HCT116 (cell line): ENCODE results near the gene HAND1. TPM values are rescaled to one million over a fixed set of nuclear protein-coding genes. Genes with fewer than 3 reads are reported as not detected.

Experiments used
- ATAC-seq: fragments of 200-7000 bp; cut with Tn5 transposase; 2 replicates; pipeline ENCODE4 v1.9.1; 2020; ENCODE audit warnings: mild to moderate bottlenecking, moderate library complexity
- BruUV-seq: library from RNA; stranded (reverse); fragments of 400-500 nt; replicated peaks from 2 replicates; lab custom pipeline; 2021; lab: Mats Ljungman, UMichigan
- CTCF ChIA-PET: fragments of 300-600 bp; sonication (Branson Sonifier 250); formaldehyde crosslinking; loops from one replicate; lab custom pipeline; 2021; ENCODE audit warnings: antibody characterized with exemption; lab: Charles Lee
- POLR2A ChIA-PET: fragments of 300-600, 350-600 bp; sonication (Branson Sonifier 250); formaldehyde crosslinking; loops from one replicate; lab custom pipeline; 2021; ENCODE audit warnings: antibody characterized with exemption; lab: Charles Lee
- RAD21 ChIA-PET, 2 experiments: fragments of 300-600 bp; sonication (Branson Sonifier 250); formaldehyde crosslinking; loops; one replicate each; lab custom pipeline; 2023; ENCODE audit warnings: low total read pairs in 2 of 2; ENCODE audit not compliant: uncharacterized antibody in 2 of 2, unreplicated experiment in 2 of 2, low non-redundant PET in 1 of 2; lab: Charles Lee
- DNase-seq: peaks from one replicate; pipeline ENCODE4 v3.0.0-alpha.2; 2010; ENCODE audit warnings: low read depth, low spot score
- H2AFZ ChIP-seq: fragments of 200-600 bp; shearing (Covaris generic), sonication (generic); 2 replicates; pipeline ENCODE4 v1.6.1; 2017; ENCODE audit warnings: low read depth, mixed run types, mixed read lengths, antibody characterized with exemption, low read length; ENCODE audit not compliant: poor library complexity, severe bottlenecking
- H3K27ac ChIP-seq: 2 replicates; pipeline ENCODE4 v1.5.1; 2012; ENCODE audit warnings: low read depth, low read length
- H3K27me3 ChIP-seq: fragments of 200-600 bp; sonication (generic); 2 replicates; pipeline ENCODE4 v1.6.1; 2016; ENCODE audit warnings: mixed run types, low read length, mixed read lengths; ENCODE audit not compliant: insufficient read depth
- H3K36me3 ChIP-seq, 2 experiments: fragments of 200-500 bp in 1 of 2; fragments of 200-600 bp in 1 of 2; sonication (Bioruptor generic) in 1 of 2; sonication (generic) in 1 of 2; 2 replicates each; pipeline versions ENCODE4 v1.5.1 to v1.6.1; 2014 to 2016; ENCODE audit warnings: low read length in 2 of 2, inconsistent platforms in 1 of 2, mixed read lengths in 1 of 2, mixed run types in 1 of 2; ENCODE audit not compliant: insufficient read depth in 2 of 2, control insufficient read depth in 1 of 2
- H3K4me1 ChIP-seq, 2 experiments: fragments of 200-600 bp in 1 of 2; sonication (generic) in 1 of 2; 2 replicates each; pipeline versions ENCODE4 v1.5.1 to v1.6.1; 2012 to 2017; ENCODE audit warnings: low read length in 2 of 2, inconsistent platforms in 1 of 2, mild to moderate bottlenecking in 1 of 2, mixed read lengths in 1 of 2, mixed run types in 1 of 2, moderate library complexity in 1 of 2; ENCODE audit not compliant: insufficient read depth in 2 of 2, control insufficient read depth in 1 of 2
- H3K4me2 ChIP-seq: fragments of 200-600 bp; sonication (generic); 2 replicates; pipeline ENCODE4 v1.6.1; 2017; ENCODE audit warnings: mixed run types, low read length, mixed read lengths
- H3K4me3 ChIP-seq, 2 experiments: fragments of 200-600 bp in 1 of 2; sonication (generic) in 1 of 2; replicated peaks in 1 of 2; 2 replicates each; pipeline ENCODE4 v1.5.1; 2011 to 2016; ENCODE audit warnings: low read length in 2 of 2, control low read depth in 1 of 2, low read depth in 1 of 2, mild to moderate bottlenecking in 1 of 2, mixed read lengths in 1 of 2, mixed run types in 1 of 2
- H3K79me2 ChIP-seq: fragments of 200-600 bp; sonication (generic); 2 replicates; pipeline ENCODE4 v1.6.1; 2017; ENCODE audit warnings: mild to moderate bottlenecking, mixed run types, low read length, moderate library complexity, mixed read lengths; ENCODE audit not compliant: insufficient read depth
- H3K9ac ChIP-seq: fragments of 200-600 bp; sonication (generic); 2 replicates; pipeline ENCODE4 v1.6.1; 2016; ENCODE audit warnings: low read length, mixed read lengths
- H3K9me2 ChIP-seq: fragments of 200-600 bp; sonication (generic), shearing (Covaris generic); 2 replicates; pipeline ENCODE4 v1.6.1; 2017; ENCODE audit warnings: mixed run types, mild to moderate bottlenecking, moderate library complexity; ENCODE audit not compliant: insufficient read depth
- H3K9me3 ChIP-seq, 2 experiments: fragments of 200-500 bp in 1 of 2; fragments of 200-600 bp in 1 of 2; sonication (Bioruptor generic) in 1 of 2; sonication (generic) in 1 of 2; 2 replicates each; pipeline ENCODE4 v1.6.1; 2014 to 2017; ENCODE audit warnings: low read length in 2 of 2, mixed read lengths in 2 of 2, inconsistent platforms in 1 of 2, low read depth in 1 of 2, mild to moderate bottlenecking in 1 of 2, mixed run types in 1 of 2, moderate library complexity in 1 of 2; ENCODE audit not compliant: control insufficient read depth in 1 of 2, insufficient read depth in 1 of 2
- H4K20me1 ChIP-seq: fragments of 200-600 bp; sonication (generic), shearing (Covaris generic); 2 replicates; pipeline ENCODE4 v1.6.1; 2017; ENCODE audit warnings: mixed run types, mild to moderate bottlenecking, moderate library complexity; ENCODE audit not compliant: insufficient read depth
- ELF1 ChIP-seq: IDR thresholded peaks from 2 replicates; pipeline ENCODE4 v1.6.1; 2012; ENCODE audit warnings: low read depth, borderline replicate concordance
- EZH2 ChIP-seq: fragments of 200-600 bp; sonication (generic); IDR thresholded peaks from 2 replicates; pipeline ENCODE4 v1.6.1; 2017; ENCODE audit warnings: antibody characterized with exemption, mixed run types
- POLR2AphosphoS5 ChIP-seq: IDR thresholded peaks from 2 replicates; pipeline ENCODE4 v1.6.1; 2011; ENCODE audit warnings: mild to moderate bottlenecking, low read depth, low read length, moderate library complexity
- RAD21 ChIP-seq: IDR thresholded peaks from 2 replicates; pipeline ENCODE4 v1.6.1; 2012; ENCODE audit warnings: low read depth, mild to moderate bottlenecking
- REST ChIP-seq: IDR thresholded peaks from 2 replicates; pipeline ENCODE4 v1.6.1; 2012; ENCODE audit warnings: low read depth
- SIN3A ChIP-seq: IDR thresholded peaks from 2 replicates; pipeline ENCODE4 v1.6.1; 2012; ENCODE audit warnings: low read depth
- SRF ChIP-seq: IDR thresholded peaks from 2 replicates; pipeline ENCODE4 v1.6.1; 2012; ENCODE audit warnings: low read depth
- TCF7L2 ChIP-seq: IDR thresholded peaks from 2 replicates; pipeline ENCODE4 v1.7.0; 2011; ENCODE audit warnings: borderline replicate concordance, inconsistent platforms; ENCODE audit not compliant: insufficient read depth, insufficient read length; ENCODE audit errors: extremely low read depth
- ZBTB33 ChIP-seq: IDR thresholded peaks from 2 replicates; pipeline ENCODE4 v1.6.1; 2011; ENCODE audit warnings: mild to moderate bottlenecking, low read length, moderate library complexity; ENCODE audit not compliant: insufficient replicate concordance; ENCODE audit errors: extremely low read depth
- ZNF274 ChIP-seq: fragments of 200-500 bp; sonication (Bioruptor generic); IDR thresholded peaks from 2 replicates; pipeline ENCODE4 v1.6.1; 2014; ENCODE audit warnings: mild to moderate bottlenecking, low read depth, low read length, inconsistent platforms
- intact Hi-C: fragments of 100-400 bp; cut with micrococcal nuclease; formaldehyde crosslinking; loops from 2 replicates; pipeline ENCODE4 v1.10.0; 2022
- total RNA-seq: library from RNA; stranded (reverse); gene quantifications from one replicate; pipeline ENCODE4 v1.2.1, GENCODE V29; 2021; ENCODE audit not compliant: unreplicated experiment

The HAND1 gene
- total RNA-seq, 1 experiment from 2014 or later, result not detected

- TF ChIP-seq EZH2, result no peak
- no peak for TF ChIP-seq SIN3A
- TF ChIP-seq, all 23 proteins: peak for 0
Observed at GRCh38 chr5:154498994-154499393, 21.0 kb upstream of the HAND1 start (continued).

- ChIA-PET CTCF (no interaction called here), RAD21 (no interaction called here), POLR2A (no interaction called here)
- DNase-seq (no peak), ATAC-seq (no peak)
- H3K4me2 ChIP-seq, result no peak overlapping the region
- H3K4me1 ChIP-seq, result no peaks in the 10 kb centered on the region
- TF ChIP-seq REST (no peak), POLR2AphosphoS5 (no peak), ELF1 (no peak), TCF7L2 (no peak), ZBTB33 (no peak), ZNF274 (no peak), SRF (no peak), RAD21 (no peak)
- H3K27me3 ChIP-seq, result no peaks in the 10 kb centered on the region; the same call in 1 of the 2 replicates
- intact Hi-C loops, result no loop called here
- no peak overlapping the region for H3K27ac ChIP-seq
- no TSS peak for BruUV-seq
- no peaks in the 10 kb centered on the region for H3K79me2 ChIP-seq
- no peaks in the 10 kb centered on the region for H3K9me3 ChIP-seq
- H4K20me1 ChIP-seq, result no peaks in the 10 kb centered on the region
- H3K4me3 ChIP-seq, result no peak overlapping the region
- no peak overlapping the region for H3K9ac ChIP-seq
- H3K9me2 ChIP-seq, result no peaks in the 10 kb centered on the region
- H2AFZ ChIP-seq, result no peak overlapping the region
- H3K36me3 ChIP-seq, result no peaks in the 10 kb centered on the region
Observed at GRCh38 chr5:154498591-154498990, 20.6 kb upstream of the HAND1 start.
